ENCODE measurements around the gene CROCC2.

- TF ChIP-seq CTCF (IDR thresholded peaks at IDR 0.05; ENCODE audit: low read length) (no peak), EZH2 (IDR thresholded peaks at IDR 0.05; ENCODE audit: borderline replicate concordance, low read length) (no peak)
Observed at GRCh38 chr2:240990726-240991377, 84.7 kb downstream of the CROCC2 start.
